Upper lobe of left lung (tissue), 4 donors: ENCODE results near the gene ENTR1.

ENCODE experiments used
- EP300 ChIP-seq, 4 donors: sonication (generic); formaldehyde crosslinking; IDR thresholded peaks; one replicate each; pipeline ENCODE4 v1.5.1; 2017; ENCODE audit warnings: antibody characterized with exemption in 4 of 4, control low read depth in 2 of 4
- POLR2A ChIP-seq, 4 donors: fragments of 450-650 bp; IDR thresholded peaks; one replicate each; pipeline ENCODE4 v1.5.1; 2016 to 2017; ENCODE audit warnings: antibody characterized with exemption in 4 of 4, mild to moderate bottlenecking in 2 of 4
- POLR2AphosphoS5 ChIP-seq, 2 donors: sonication (generic); formaldehyde crosslinking; IDR thresholded peaks; one replicate each; pipeline ENCODE4 v1.5.1; 2017; ENCODE audit warnings: antibody characterized with exemption in 2 of 2
- TF ChIP-seq, protein P1 (sequence below), 6 experiments: fragments of 450-650 bp in 4 of 6; fragments of 200-600 bp in 2 of 6; sonication (generic) in 2 of 6; IDR thresholded peaks; one replicate each; pipeline ENCODE4 v1.5.1; 2016 to 2019; ENCODE audit warnings: antibody characterized with exemption in 6 of 6

DNA sequence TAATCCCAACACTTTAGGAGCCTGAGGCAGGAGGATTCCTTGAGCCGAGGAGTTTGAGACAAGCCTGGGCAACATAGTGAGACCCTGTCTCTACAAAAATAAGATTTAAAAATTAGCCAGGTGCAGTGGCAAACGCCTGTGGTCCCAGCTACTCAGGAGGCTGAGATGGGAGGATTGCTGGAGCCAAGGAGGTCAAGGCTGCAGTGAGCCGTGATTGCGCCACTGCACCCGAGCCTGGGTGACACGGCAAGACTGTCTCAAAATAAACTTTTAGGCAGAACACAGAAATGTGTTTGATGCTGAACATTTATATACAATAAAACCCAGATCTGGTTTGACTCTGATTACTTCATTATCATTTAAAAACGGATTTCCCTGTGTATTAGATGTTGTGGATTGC is 4.9 kb downstream of the ENTR1 start:
- TF ChIP-seq POLR2A (IDR thresholded peaks at IDR 0.05) (no peak), POLR2AphosphoS5 (IDR thresholded peaks at IDR 0.05) (no peak), EP300 (IDR thresholded peaks at IDR 0.05) (no peak)
- TF ChIP-seq, protein P1, sequence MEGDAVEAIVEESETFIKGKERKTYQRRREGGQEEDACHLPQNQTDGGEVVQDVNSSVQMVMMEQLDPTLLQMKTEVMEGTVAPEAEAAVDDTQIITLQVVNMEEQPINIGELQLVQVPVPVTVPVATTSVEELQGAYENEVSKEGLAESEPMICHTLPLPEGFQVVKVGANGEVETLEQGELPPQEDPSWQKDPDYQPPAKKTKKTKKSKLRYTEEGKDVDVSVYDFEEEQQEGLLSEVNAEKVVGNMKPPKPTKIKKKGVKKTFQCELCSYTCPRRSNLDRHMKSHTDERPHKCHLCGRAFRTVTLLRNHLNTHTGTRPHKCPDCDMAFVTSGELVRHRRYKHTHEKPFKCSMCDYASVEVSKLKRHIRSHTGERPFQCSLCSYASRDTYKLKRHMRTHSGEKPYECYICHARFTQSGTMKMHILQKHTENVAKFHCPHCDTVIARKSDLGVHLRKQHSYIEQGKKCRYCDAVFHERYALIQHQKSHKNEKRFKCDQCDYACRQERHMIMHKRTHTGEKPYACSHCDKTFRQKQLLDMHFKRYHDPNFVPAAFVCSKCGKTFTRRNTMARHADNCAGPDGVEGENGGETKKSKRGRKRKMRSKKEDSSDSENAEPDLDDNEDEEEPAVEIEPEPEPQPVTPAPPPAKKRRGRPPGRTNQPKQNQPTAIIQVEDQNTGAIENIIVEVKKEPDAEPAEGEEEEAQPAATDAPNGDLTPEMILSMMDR (IDR thresholded peaks at IDR 0.05): no peak
